ENCODE data around the gene OPTN.
"Not testable (repeated sequence)": the region's sequence is repeated elsewhere in the genome, so short reads cannot be mapped to it uniquely, and the experiment has no call there.

The OPTN gene

DNA sequence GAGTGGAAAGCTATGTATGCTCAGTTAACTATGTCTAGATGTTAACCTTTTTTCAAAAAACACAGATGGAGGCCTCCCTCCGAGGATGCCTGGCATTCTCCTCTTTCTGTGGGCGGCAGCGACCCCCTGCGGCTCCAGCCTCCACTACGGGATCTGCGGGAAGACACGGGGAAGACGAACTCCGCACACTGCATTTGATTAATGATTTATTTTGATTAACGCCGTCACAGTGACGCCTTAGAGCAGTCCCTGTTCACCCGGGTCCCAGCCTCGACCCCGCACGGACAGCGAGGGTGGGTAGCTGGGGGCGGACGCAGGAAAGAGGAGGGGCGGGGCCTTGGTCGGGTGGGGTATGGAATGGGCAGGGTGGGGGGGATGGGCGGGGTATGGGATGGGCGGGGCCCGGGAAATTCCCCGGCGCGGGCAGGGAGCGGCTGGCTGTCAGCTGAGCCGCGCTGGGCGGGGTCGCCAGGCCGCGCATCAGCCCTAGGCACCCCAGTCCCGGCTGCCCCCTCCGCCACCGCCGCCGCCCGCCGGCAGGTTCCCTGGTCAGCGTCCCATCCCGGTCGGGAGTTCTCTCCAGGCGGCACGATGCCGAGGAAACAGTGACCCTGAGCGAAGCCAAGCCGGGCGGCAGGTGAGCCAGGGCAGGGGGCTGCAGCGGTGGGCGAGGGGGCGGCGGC is at the start of gene OPTN:
OPTN (plus strand) TSS at position 498 of the 683 bp plus-strand sequence. CDS start 8,960 bp downstream, outside the sequence.
- in situ Hi-C loops (cut with MboI; ENCODE audit: low sequenced_read_pairs): no loop called here

DNA sequence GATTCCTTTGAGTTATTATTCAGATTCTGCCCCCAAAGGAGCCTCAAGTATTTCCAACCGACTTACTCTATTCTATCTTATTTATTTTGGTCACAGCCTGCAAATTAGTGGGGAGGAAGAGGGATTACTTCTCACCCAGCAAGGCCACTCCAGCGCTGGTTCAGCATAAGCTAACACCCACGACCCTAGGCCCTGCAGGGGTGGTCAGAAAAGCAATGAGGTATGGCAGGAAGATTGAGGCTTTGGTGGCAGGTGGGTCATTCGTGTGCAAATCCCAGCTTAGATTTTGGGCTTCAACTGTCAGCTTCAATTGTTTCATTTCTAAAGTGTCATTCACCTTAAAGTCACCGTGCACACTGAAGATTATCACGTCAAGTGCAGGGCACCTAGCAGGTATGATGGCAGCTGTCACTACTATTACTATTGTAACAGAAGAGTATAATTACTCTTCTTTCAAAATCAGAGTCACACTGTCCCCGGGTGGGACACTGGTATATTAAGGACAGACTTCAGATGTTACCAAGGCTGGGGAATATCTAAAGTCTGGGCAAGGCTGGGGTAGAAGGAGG is 48.8 kb upstream of the OPTN start:
- in situ Hi-C loops (cut with MboI; ENCODE audit: low sequenced_read_pairs): no loop called here

- in situ Hi-C loops (cut with MboI; ENCODE audit: low sequenced_read_pairs): not testable (repeated sequence)
These were observed 46.8 kb upstream of the OPTN start for GRCh38 chr10:13053208-13053607.

DNA sequence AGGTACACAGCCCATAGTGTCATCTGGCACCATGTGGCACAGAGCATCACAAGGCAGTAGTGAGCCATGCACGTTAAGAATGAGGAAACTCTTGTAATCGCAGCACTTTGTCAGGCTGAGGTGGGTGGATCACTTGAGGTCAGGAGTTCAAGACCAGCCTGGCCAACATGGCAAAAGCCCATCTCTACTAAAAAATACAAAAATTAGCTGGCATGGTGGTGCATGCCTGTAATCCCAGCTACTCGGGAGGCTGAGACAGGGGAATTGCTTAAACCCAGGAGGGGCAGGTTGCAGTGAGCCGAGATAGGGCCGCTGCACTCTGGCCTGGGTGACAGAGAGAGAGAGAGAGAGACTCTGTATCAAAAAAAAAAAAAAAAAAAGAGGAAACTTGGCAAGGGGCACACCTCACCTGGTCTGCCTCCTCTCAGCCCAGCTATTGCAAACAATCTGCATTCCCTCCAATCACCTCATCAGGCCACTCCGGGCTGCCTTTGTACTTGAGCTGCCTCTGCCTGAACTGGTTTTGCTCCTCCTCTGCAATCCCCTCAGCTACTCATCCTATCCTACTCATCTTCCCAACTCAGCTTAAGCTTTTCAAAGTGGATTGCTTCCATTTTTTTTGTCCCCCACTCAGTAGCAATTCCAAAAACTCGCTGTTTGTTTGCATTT is 46.0 kb upstream of the OPTN start:
- in situ Hi-C loops (cut with MboI; ENCODE audit: low sequenced_read_pairs): no loop called here

DNA sequence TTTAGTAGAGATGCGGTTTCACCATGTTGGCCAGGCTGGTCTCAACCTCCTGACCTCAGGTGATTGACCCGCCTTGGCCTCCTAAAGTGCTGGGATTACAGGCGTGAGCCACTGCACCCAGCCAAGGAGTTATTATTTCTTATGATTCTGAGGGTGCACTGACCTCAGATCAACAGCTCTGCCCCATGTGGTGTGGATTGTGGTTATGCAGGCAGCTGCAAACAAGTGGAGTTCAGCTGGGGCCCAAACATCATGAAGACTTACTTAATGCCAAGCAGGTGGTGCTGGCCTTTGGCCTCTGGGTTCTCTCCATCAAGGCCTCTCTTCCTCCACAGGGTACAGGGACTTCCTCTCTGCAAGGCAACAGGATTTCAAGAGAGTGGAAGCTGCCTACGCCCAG is 45.1 kb upstream of the OPTN start:
- in situ Hi-C loops (cut with MboI; ENCODE audit: low sequenced_read_pairs): no loop called here

DNA sequence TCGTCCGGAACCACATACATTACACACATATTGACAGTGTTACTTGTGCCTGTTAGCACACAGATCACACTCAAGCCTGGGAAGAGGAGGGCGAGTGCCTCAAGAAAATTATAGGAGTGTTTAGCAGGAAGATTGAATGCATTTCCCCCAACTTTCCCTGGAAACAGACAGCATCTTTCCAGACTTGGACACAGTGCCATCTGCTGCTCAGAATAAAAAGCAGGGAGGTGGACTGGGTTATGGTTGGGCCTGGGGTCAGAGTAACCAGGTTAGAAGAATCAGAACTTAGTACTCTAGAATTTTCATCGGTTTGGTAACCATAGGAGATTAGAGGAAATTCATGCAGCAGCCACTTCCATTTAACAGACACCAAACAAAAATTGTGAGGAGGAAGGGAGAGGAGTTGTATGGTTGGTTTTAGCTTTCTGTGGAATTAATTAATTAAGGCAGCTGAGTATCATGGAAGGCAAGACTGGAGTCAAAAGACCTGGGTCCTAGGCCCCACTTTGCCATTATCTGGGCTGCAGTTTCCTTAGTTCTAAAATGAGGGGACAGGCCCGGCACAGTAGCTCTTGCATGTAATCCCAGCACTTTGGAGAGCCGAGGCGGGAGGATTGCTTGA is 43.4 kb upstream of the OPTN start:
- in situ Hi-C loops (cut with MboI; ENCODE audit: low sequenced_read_pairs): no loop called here

DNA sequence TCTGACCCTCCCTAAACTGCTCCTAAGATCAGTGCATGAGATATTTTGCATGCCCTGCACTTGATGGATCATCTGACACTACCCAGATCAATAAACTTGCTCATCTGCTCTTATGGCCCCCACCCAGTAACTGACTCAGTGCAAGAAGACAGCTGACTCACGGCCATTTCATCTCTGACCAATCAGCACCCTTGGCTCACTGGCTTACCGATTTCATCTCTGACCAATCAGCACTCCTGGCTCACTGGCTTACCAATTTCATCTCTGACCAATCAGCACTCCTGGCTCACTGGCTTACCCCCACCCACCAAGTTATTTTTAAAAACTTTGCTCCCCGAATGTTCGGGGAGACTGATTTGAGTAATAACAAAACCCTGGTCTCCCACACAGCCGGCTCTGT is 37.2 kb upstream of the OPTN start:
- in situ Hi-C loops (cut with MboI; ENCODE audit: low sequenced_read_pairs): no loop called here

DNA sequence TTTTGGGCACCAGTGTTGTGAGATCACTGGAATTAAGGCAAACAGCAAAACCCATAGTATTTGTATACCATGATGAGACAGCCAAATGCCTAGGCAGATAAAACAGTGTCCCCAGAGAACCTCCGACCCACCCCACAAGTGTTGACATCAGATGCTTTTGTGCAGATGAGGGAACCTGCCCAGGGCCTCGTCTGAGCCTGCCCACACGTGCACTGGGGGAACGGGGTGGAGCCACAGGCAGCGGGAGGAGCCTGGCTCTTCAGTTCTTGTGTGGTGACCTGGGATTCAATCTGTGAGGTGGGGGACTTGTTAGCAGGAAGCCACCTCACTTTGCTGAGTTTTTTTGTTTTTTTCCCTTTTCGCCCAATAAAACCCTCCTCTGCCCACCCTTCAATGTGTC is 33.4 kb upstream of the OPTN start:
- in situ Hi-C loops (cut with MboI; ENCODE audit: low sequenced_read_pairs): no loop called here

GRCh38 chr10:13067431-13067830 is 32.5 kb upstream of the OPTN start:
- in situ Hi-C loops (cut with MboI; ENCODE audit: low sequenced_read_pairs): no loop called here

DNA sequence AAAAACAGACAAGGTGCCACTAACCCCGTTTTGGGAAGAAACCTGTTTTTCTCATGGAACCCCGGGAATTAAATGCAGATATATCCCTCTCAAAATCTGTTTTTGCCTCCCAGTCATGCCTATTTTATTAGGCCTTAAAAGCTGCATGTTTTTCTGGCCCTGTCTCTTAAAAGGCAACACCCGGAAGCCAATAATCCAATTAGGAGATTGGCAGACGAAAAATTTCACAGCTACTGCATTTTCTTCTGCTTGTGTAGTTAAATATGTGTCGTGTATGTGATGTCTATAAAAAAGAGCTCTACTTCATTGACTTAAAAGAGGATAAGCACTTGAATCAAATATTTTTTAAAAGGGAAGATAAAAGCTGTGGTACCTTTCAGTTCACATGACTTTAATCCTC is 31.9 kb upstream of the OPTN start:
- in situ Hi-C loops (cut with MboI; ENCODE audit: low sequenced_read_pairs): no loop called here

DNA sequence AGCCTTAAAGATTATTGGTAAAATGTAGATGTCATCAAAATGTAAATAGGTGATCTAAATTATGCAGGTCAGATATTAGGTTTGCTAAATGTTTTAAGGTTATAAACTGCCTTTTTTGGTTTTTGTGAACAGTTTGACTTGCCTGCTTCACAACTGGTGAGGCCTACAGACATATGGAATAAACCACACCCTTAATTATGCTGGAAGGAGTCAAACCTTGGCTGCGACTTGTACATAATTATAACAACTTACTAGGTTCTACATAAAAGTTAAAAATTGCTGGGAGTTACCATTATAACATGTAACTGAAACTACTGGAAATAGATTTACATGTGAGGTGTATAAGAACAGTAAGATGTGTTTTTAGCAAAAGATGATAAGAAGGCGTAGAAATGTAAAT is 31.5 kb upstream of the OPTN start:
- in situ Hi-C loops (cut with MboI; ENCODE audit: low sequenced_read_pairs): no loop called here

DNA sequence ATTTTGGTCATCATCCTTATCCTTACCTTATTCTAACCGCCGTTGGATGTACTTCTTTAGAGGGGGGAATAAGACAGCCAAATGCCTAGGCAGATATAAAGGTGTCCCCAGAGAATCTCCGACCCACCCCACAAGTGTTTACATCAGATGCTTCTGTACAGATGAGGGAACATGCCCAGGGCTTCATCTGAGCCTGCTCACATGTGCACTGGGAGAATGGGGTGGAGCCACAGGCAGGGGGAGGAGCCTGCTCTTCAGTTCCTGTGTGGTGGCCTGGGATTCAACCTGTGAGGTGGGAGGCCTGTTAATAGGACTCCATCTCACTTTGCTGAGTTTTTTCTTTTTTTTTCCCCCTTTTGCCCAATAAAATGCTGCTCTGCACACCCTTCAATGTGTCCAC is 27.6 kb upstream of the OPTN start:
- in situ Hi-C loops (cut with MboI; ENCODE audit: low sequenced_read_pairs): no loop called here

GRCh38 chr10:13074563-13075451 is 25.2 kb upstream of the OPTN start:
- in situ Hi-C loops (cut with MboI; ENCODE audit: low sequenced_read_pairs): no loop called here

GRCh38 chr10:13078912-13079775 is 20.8 kb upstream of the OPTN start:
- in situ Hi-C loops (cut with MboI; ENCODE audit: low sequenced_read_pairs): no loop called here

DNA sequence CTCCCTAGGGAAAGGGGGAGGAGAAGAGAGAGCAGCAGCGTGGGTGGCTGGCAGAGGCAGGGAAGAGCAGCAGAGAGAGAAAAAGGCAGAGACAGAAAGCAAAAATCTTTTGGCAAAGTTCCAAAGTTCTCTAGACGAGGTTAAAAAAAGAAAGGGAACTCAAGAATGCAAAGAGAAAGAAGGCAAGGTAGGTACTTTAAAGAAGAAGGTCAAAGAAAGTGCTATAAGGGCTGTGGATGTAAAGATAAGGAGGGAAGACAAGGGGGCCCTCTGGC is 20.2 kb upstream of the OPTN start:
- in situ Hi-C loops (cut with MboI; ENCODE audit: low sequenced_read_pairs): no loop called here

DNA sequence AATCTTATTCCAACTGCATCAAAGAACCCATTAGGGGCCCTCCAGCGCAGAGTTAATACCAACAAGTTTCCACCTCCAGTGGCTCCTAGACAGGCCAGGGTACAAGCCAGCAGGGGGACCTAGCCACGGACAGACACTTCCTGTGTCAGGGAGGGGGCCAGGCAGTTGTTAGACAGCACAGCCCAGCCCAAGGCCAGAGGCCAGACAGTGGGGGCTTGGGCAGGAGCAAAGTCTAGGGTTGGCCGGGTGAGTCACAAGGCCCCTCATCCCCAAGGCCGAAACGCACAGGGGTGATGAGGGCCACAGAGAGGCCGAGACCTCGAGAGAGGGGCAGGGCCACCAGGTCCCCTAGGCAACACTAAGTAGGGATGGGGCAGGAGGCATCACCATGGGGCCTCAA is 19.3 kb upstream of the OPTN start:
- in situ Hi-C loops (cut with MboI; ENCODE audit: low sequenced_read_pairs): no loop called here

DNA sequence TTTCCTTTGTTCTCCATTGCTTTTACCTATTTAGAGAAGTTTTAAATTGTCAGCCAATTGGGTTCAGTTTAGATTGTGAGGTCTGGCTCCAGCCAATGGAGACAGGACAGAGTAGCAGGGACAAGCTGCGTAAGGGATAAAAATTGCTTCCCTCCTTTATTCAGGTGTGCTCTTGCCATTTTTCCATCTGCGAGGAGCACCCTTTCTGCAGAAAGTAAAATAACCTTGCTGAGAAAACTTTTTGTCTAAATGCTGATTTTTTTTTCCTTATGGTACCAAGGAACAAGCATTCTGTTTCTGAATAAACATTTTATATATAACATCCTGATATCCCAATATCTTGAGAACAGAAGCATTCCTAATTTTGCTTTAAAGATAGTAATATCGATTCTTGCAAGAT is 16.3 kb upstream of the OPTN start:
- in situ Hi-C loops (cut with MboI; ENCODE audit: low sequenced_read_pairs): not testable (repeated sequence)

DNA sequence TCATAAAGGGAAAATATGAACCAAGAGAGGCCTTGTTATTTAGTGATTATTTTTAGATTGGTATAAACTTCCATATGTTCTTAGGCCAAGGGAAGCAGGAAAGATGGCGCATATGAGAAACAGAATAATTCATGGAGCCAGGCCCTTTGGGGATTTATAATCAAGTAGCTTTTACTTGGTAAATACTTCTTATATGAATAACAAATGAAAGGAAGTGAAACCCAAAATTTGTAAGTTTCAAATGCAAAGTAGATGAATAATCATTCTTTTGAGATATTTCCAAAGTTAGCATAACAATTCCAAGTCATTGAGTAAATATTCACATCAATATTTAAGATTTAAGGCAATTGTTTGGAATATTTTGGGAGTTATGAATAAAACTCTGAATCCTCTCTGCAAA is 13.9 kb upstream of the OPTN start:
- in situ Hi-C loops (cut with MboI; ENCODE audit: low sequenced_read_pairs): no loop called here

DNA sequence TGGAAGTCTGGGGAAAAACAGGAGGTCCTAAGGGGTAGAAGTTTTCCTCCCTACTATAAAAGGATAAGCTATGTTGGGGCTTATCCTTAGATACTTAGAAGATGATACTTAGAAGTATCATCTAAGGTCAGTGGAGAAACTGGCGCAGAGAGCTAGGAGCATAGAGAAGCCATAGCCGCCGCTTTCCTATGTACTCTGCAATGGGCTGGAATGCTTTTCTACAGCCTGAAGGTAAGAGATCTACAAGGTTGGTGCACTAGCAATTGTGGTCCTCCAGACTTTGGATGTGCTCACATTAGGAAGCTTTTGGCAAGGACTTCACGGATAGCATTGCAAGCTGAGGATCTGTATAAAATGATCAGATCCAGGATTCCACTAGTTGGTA is 12.4 kb upstream of the OPTN start:
- in situ Hi-C loops (cut with MboI; ENCODE audit: low sequenced_read_pairs): no loop called here

DNA sequence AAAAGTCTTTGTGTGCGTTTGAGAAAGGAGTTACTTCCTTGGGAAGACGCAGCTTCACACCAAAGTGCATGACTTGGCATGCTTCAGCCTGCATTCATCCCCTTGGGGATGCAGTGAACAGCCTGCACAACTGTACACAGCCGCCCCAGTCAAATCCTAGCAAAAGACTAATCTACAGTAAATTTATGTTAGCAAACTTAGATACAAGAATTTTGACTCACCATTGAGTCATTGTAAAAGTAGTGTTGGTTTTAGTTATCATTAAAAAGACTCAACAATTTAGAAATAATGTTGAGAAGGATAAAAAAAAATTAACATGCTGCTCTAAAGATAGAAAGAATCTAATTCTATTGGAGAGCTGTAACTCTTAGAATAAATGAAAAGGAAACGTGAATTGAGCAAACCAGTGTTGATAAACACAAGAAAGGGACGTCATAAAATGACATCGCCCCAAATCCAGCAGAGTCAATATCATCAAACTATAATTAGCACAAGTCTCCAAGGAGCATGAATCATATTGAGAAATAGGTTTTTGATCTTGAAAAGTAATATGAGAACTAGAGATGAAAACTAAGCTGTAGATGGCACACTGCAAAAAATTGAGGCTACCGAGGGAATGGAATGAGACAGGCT is 11.9 kb upstream of the OPTN start:
- in situ Hi-C loops (cut with MboI; ENCODE audit: low sequenced_read_pairs): no loop called here

Data from HL-60/S4 (cell line).